Subcutaneous preadipocyte (primary cell): ENCODE data around the gene HECW1. TPM values are rescaled to one million over a fixed set of nuclear protein-coding genes. Genes with fewer than 3 reads are reported as not detected.

Experiments used
- small RNA-seq: library from RNA; depleted of rRNA; stranded (forward); fragments of <200 nt; gene quantifications from one replicate; pipeline ENCODE3, GENCODE V24; 2012
- total RNA-seq: library from RNA; depleted of rRNA; stranded (reverse); fragments of >200 nt; gene quantifications from 2 replicates; pipeline ENCODE4 v1.2.3, GENCODE V29; 2012

The HECW1 gene
- 3.7 and 3.9 TPM in 2 replicates for total RNA-seq

DNA sequence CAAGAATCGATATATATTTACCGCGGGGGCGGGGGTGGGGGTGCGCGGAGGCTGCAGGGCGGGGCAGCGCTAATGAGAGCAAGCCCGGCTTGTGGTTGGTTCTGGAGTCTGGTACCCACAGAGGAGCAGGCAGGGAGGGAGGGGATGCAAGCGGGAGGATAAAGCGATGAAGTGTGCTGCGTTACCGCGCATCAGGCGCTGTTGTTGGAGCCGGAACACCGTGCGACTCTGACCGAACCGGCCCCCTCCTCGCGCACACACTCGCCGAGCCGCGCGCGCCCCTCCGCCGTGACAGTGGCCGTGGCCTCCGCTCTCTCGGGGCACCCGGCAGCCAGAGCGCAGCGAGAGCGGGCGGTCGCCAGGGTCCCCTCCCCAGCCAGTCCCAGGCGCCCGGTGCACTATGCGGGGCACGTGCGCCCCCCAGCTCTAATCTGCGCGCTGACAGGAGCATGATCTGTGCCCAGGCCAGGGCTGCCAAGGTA lies at the start of gene HECW1:
TSS of gene HECW1 (plus strand) at position 189 of the 482 bp plus-strand sequence. CDS start 131,259 bp downstream, outside the sequence.

DNA sequence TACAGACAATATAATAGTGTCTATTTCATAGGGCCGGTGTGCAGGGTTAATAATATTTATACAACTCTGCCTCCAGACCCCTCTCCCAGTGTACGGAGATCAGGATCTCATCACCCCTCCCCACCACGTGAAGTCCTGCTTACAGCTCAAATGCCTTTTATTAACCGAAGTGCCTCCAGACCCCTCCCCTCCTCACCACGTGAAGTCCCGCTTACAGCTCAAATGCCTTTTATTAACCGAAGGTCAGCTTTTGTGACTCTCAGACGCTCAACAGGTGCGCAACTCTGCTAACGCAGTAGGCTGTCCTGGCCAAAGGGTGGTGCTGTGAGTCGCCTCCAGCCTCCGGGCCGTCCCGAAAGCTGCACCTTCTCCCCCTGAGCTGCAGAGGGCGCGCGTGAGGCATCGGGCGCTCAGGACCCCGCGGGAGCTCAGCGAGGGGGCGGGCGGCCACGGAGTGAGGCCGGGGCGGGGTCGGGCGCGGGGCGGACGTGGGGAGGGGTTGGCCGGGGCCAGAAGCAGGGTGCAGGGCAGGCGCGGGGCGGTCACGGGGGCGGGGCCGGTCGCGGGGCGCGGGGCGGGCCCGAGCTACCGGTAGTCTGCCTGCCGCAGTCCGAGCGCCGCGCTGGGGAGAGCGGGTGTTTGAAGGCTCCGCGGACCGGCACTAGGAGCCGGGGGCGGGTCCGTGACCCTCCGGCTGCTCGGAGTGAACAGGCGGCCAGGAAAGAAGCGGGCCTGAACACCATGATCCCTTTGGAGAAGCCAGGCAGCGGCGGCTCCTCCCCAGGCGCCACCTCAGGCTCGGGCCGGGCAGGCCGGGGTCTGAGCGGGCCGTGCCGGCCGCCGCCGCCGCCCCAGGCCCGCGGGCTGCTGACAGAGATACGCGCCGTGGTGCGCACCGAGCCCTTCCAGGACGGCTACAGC lies 470.3 kb downstream of the HECW1 start, which contains the start of gene STK17A:
TSS of gene STK17A (plus strand) at position 606 of the 921 bp plus-strand sequence. CDS start at position 742, 136 bp downstream.

Small RNA genes within 50 kb of the gene (small RNA-seq; reads per million reads assigned to genes)
- not detected for gene MIR3943
- not detected for gene RF00019
- not detected for gene RNU6-575P
- gene RNU7-35P: not detected

Other genes with a start within 250 kb of the HECW1 start
- gene C7orf25, start 200.6 kb upstream of the HECW1 start, total RNA-seq: 4.8 and 5.1 TPM in 2 replicates
- gene PSMA2, start 180.5 kb upstream of the HECW1 start, total RNA-seq: 62.8 and 76.4 TPM in 2 replicates
- gene MRPL32, start 180.3 kb upstream of the HECW1 start, total RNA-seq: 51.0 and 68.7 TPM in 2 replicates